DOHH2 (cell line): ENCODE results near the gene SPRED3.
A peak's percentile ranks its signal among the peaks of the same experiment; 100 is the strongest.

Experiments
- H3F3A ChIP-seq: fragments of 200-600 bp; sonication (generic), shearing (Covaris generic); 2 replicates; pipeline ENCODE4 v1.6.0; 2016; ENCODE audit warnings: antibody characterized with exemption, mild to moderate bottlenecking; ENCODE audit not compliant: control insufficient read depth, insufficient read depth
- H3K27ac ChIP-seq: fragments of 200-600 bp; sonication (generic); 2 replicates; pipeline ENCODE4 v1.5.1; 2014; ENCODE audit warnings: low read depth, mild to moderate bottlenecking, low read length, moderate library complexity
- H3K27me3 ChIP-seq: fragments of 200-600 bp; sonication (generic); 2 replicates; pipeline ENCODE4 v1.6.1; 2014; ENCODE audit warnings: mild to moderate bottlenecking, low read length, mixed read lengths; ENCODE audit not compliant: control insufficient read depth
- H3K36me3 ChIP-seq: fragments of 200-600 bp; sonication (generic); 2 replicates; pipeline ENCODE4 v1.6.1; 2014; ENCODE audit warnings: mild to moderate bottlenecking, low read length, moderate library complexity, mixed read lengths; ENCODE audit not compliant: control insufficient read depth
- H3K4me1 ChIP-seq: fragments of 200-600 bp; sonication (generic); 2 replicates; pipeline ENCODE4 v1.6.1; 2014; ENCODE audit warnings: mild to moderate bottlenecking, low read length, mixed read lengths; ENCODE audit not compliant: control insufficient read depth
- H3K4me2 ChIP-seq: fragments of 200-600 bp; sonication (generic); 2 replicates; pipeline ENCODE4 v1.6.0; 2014; ENCODE audit warnings: mild to moderate bottlenecking, low read length, moderate library complexity
- H3K4me3 ChIP-seq: fragments of 200-600 bp; sonication (generic); 2 replicates; pipeline ENCODE4 v1.5.1; 2014; ENCODE audit warnings: mild to moderate bottlenecking, low read length, mixed read lengths
- H3K79me2 ChIP-seq: fragments of 200-600 bp; sonication (generic); 2 replicates; pipeline ENCODE4 v1.6.1; 2014; ENCODE audit warnings: mild to moderate bottlenecking, low read length, mixed read lengths; ENCODE audit not compliant: control insufficient read depth
- H3K9me2 ChIP-seq: fragments of 200-600 bp; sonication (generic); replicated peaks from 2 replicates; pipeline ENCODE4 v1.6.1; 2014; ENCODE audit warnings: mild to moderate bottlenecking, low read length, mixed read lengths; ENCODE audit not compliant: control insufficient read depth
- H3K9me3 ChIP-seq: fragments of 200-600 bp; sonication (generic); 2 replicates; pipeline ENCODE4 v1.6.1; 2014; ENCODE audit warnings: antibody characterized with exemption, low read length, mixed read lengths; ENCODE audit not compliant: control insufficient read depth, insufficient read depth
- H4K20me1 ChIP-seq: fragments of 200-600 bp; sonication (generic); 2 replicates; pipeline ENCODE4 v1.6.0; 2014; ENCODE audit warnings: low read depth, mild to moderate bottlenecking, antibody characterized with exemption, low read length, moderate library complexity; ENCODE audit not compliant: control insufficient read depth, insufficient read depth
- CTCF ChIP-seq: fragments of 200-600 bp; sonication (generic); IDR thresholded peaks from one replicate; pipeline ENCODE4 v1.5.1; 2014; ENCODE audit warnings: antibody characterized with exemption, mild to moderate bottlenecking, low read depth, low read length; ENCODE audit not compliant: poor library complexity, severe bottlenecking
- EZH2phosphoT487 ChIP-seq: fragments of 200-600 bp; sonication (generic); IDR thresholded peaks from 2 replicates; pipeline ENCODE4 v1.6.1; 2017; ENCODE audit warnings: borderline replicate concordance, mild to moderate bottlenecking, antibody characterized with exemption, low read length, moderate library complexity, mixed read lengths

Gene SPRED3

GRCh38 chr19:38360351-38360750 lies 28.1 kb upstream of the SPRED3 start:
- no peak for TF ChIP-seq EZH2phosphoT487
- no peak for TF ChIP-seq CTCF

GRCh38 chr19:38360839-38361631 lies 27.5 kb upstream of the SPRED3 start:
- peak overlapping the region; percentile 78 for H3K4me3 ChIP-seq

More at GRCh38 chr19:38360351-38360750, 28.1 kb upstream of the SPRED3 start:
- Histone ChIP-seq H3K4me2 (no peak overlapping the region), H4K20me1 (no peaks in the 10 kb centered on the region), H3K36me3 (no peaks in the 10 kb centered on the region), H3K9me3 (no peaks in the 10 kb centered on the region), H3K79me2 (no peaks in the 10 kb centered on the region), H3F3A (no peaks in the 10 kb centered on the region), H3K27me3 (peaks cover 49% of the 10 kb centered on the region), H3K4me1 (peaks cover 16% of the 10 kb centered on the region), H3K4me3 (no peak overlapping the region), H3K9me2 (no peaks in the 10 kb centered on the region), H3K27ac (no peak overlapping the region)

GRCh38 chr19:38361633-38362075 lies 26.8 kb upstream of the SPRED3 start:
- H3K79me2 ChIP-seq = no peaks in the 10 kb centered on the region
- H3F3A ChIP-seq = no peaks in the 10 kb centered on the region
- no peaks in the 10 kb centered on the region for H3K36me3 ChIP-seq
- TF ChIP-seq EZH2phosphoT487 = no peak
- no peak for TF ChIP-seq CTCF
- H3K9me3 ChIP-seq = no peaks in the 10 kb centered on the region
- no peaks in the 10 kb centered on the region for H3K9me2 ChIP-seq
- H3K27ac ChIP-seq = no peak overlapping the region
- peaks cover 16% of the 10 kb centered on the region for H3K4me1 ChIP-seq
- no peaks in the 10 kb centered on the region for H4K20me1 ChIP-seq
- H3K4me3 ChIP-seq = peak overlapping the region; percentile 78
- peaks cover 42% of the 10 kb centered on the region for H3K27me3 ChIP-seq
- peak overlapping the region; percentile 88 for H3K4me2 ChIP-seq

More at GRCh38 chr19:38360839-38361631, 27.5 kb upstream of the SPRED3 start:
- no peaks in the 10 kb centered on the region for H3F3A ChIP-seq
- TF ChIP-seq CTCF (no peak), EZH2phosphoT487 (no peak)
- no peaks in the 10 kb centered on the region for H3K9me3 ChIP-seq
- H3K27ac ChIP-seq = no peak overlapping the region
- H3K4me2 ChIP-seq = peak overlapping the region; percentile 88
- no peaks in the 10 kb centered on the region for H3K9me2 ChIP-seq
- no peaks in the 10 kb centered on the region for H3K79me2 ChIP-seq
- no peaks in the 10 kb centered on the region for H3K36me3 ChIP-seq
- H4K20me1 ChIP-seq = no peaks in the 10 kb centered on the region
- H3K4me1 ChIP-seq = peaks cover 16% of the 10 kb centered on the region
- peaks cover 48% of the 10 kb centered on the region for H3K27me3 ChIP-seq
